CD4-positive, alpha-beta T cell (primary cell): ENCODE data around the gene HOXC9. TPM values are rescaled to one million over a fixed set of nuclear protein-coding genes. Genes with fewer than 3 reads are reported as not detected.
A peak's percentile ranks its signal among the peaks of the same experiment; 100 is the strongest.

Experiments
- ATAC-seq: fragments of 200-7000 bp; cut with Tn5 transposase; one replicate; pipeline ENCODE4 v1.10.0; 2022; ENCODE audit warnings: mild to moderate bottlenecking; ENCODE audit not compliant: poor library complexity
- CTCF ChIA-PET: fragments of 350-600 bp; sonication (Branson Sonifier 250); formaldehyde crosslinking; loops from one replicate; lab custom pipeline; 2021; ENCODE audit warnings: antibody characterized with exemption, inconsistent platforms; lab: Charles Lee
- POLR2A ChIA-PET: fragments of 350-600 bp; sonication (Branson Sonifier 250); formaldehyde crosslinking; loops from one replicate; lab custom pipeline; 2021; ENCODE audit warnings: antibody characterized with exemption, inconsistent platforms; lab: Charles Lee
- DNase-seq, 14 experiments: peaks; one replicate each; pipeline ENCODE4 v3.0.0-alpha.2; 2013 to 2020; ENCODE audit warnings: mixed read lengths in 2 of 14
- H3K27ac ChIP-seq, 2 donors: one replicate each; pipeline versions ENCODE4 v1.5.1 to v1.7.0; 2013; ENCODE audit warnings: low read length in 2 of 2, low read depth in 1 of 2, mild to moderate bottlenecking in 1 of 2
- H3K27me3 ChIP-seq, 2 experiments: 1 replicate in 1 of 2; 2 replicates in 1 of 2; pipeline versions ENCODE4 v1.6.1 to v1.7.0; 2013; ENCODE audit warnings: low read length in 2 of 2, control low read depth in 1 of 2, mild to moderate bottlenecking in 1 of 2, moderate library complexity in 1 of 2; ENCODE audit not compliant: insufficient read depth in 2 of 2, control insufficient read depth in 1 of 2
- H3K36me3 ChIP-seq: one replicate; pipeline ENCODE4 v1.6.1; 2013; ENCODE audit warnings: low read length, control low read depth; ENCODE audit not compliant: insufficient read depth
- H3K4me1 ChIP-seq: one replicate; pipeline ENCODE4 v1.6.1; 2013; ENCODE audit warnings: low read length, control low read depth; ENCODE audit not compliant: insufficient read depth
- H3K4me3 ChIP-seq: one replicate; pipeline ENCODE4 v1.5.1; 2013; ENCODE audit warnings: mild to moderate bottlenecking, low read length, moderate library complexity
- H3K9me3 ChIP-seq, 2 experiments: 1 replicate in 1 of 2; 2 replicates in 1 of 2; pipeline versions ENCODE4 v1.6.1 to v1.7.0; 2013; ENCODE audit warnings: low read length in 2 of 2, mild to moderate bottlenecking in 2 of 2, control low read depth in 1 of 2, moderate library complexity in 1 of 2; ENCODE audit not compliant: control insufficient read depth in 1 of 2, insufficient read depth in 1 of 2
- H3K27ac Mint-ChIP-seq: one replicate; pipeline ENCODE4 v1.8.0; 2020; ENCODE audit warnings: mixed read lengths
- H3K27me3 Mint-ChIP-seq: one replicate; pipeline ENCODE4 v1.8.0; 2021; ENCODE audit warnings: mixed read lengths
- H3K36me3 Mint-ChIP-seq: one replicate; pipeline ENCODE4 v1.8.0; 2021; ENCODE audit warnings: low read depth, mixed read lengths
- H3K4me1 Mint-ChIP-seq: one replicate; pipeline ENCODE4 v1.8.0; 2021; ENCODE audit warnings: low read depth, mixed read lengths
- H3K4me3 Mint-ChIP-seq: one replicate; pipeline ENCODE4 v1.8.0; 2020; ENCODE audit warnings: mild to moderate bottlenecking, mixed read lengths
- H3K9me3 Mint-ChIP-seq: one replicate; pipeline ENCODE4 v1.8.0; 2020; ENCODE audit warnings: mixed read lengths
- intact Hi-C, 2 experiments: fragments of 100-400 bp; cut with DNase I in 1 of 2; cut with micrococcal nuclease in 1 of 2; formaldehyde crosslinking; loops; one replicate each; pipeline versions ENCODE4 v1.15.1 to v1.9.0; 2023 to 2025; cut with DNase I, micrococcal nuclease
- total RNA-seq, 174 experiments: library from RNA in 2 of 174; stranded (reverse) in 2 of 174; gene quantifications; one replicate each; pipeline ENCODE4 v1.2.3 and lab custom pipeline; 2021 to 2026
- TF ChIP-seq, protein P1 (sequence below): fragments of 200-600 bp; IDR thresholded peaks from one replicate; pipeline ENCODE4 v1.8.0; 2022; ENCODE audit warnings: antibody characterized with exemption, mild to moderate bottlenecking

HOXC9 gene
- total RNA-seq, 2 experiments from 2014 or later, result not detected

DNA sequence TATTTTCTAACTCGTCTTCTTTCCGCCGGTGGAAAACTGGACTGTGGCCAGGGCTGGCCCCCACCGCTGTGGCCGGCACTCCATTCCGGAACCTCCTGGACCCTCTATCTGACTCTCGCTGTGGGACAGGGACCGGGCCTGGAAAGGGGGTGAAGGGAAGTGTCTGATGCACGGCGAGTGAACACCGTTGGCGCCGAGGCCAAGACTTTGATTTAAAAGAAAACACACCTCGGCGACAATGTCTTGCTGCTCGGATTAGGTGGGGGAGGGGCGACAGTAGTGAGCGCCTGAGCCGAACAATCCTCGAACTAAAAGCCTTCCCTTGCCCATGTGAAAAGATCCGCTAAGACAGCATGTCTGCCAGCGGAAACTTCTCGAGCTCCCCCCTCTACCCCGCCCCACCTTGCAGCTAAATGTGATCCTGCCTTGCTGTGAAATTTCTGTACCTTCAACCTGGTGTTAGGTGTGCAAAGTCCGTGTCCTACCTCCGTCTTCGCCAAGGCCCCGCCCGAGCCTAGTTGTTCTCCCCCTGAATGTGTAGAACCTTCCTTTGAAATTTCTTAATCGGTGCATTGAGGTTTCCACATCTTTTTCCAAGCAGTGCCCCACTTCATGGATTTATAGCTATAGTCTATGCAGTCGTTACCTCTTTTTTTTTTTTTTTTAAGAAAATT, 24.3 kb upstream of the HOXC9 start:
- TF ChIP-seq, protein P1, sequence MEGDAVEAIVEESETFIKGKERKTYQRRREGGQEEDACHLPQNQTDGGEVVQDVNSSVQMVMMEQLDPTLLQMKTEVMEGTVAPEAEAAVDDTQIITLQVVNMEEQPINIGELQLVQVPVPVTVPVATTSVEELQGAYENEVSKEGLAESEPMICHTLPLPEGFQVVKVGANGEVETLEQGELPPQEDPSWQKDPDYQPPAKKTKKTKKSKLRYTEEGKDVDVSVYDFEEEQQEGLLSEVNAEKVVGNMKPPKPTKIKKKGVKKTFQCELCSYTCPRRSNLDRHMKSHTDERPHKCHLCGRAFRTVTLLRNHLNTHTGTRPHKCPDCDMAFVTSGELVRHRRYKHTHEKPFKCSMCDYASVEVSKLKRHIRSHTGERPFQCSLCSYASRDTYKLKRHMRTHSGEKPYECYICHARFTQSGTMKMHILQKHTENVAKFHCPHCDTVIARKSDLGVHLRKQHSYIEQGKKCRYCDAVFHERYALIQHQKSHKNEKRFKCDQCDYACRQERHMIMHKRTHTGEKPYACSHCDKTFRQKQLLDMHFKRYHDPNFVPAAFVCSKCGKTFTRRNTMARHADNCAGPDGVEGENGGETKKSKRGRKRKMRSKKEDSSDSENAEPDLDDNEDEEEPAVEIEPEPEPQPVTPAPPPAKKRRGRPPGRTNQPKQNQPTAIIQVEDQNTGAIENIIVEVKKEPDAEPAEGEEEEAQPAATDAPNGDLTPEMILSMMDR, result no peak
- Histone ChIP-seq H3K36me3 (no peaks in the 10 kb centered on the region), H3K9me3 (peaks cover 0 to 46% of the 10 kb centered on the region in 2 experiments), H3K27ac (no peak overlapping the region), H3K27me3 (peaks cover 83 to 98% of the 10 kb centered on the region in 2 experiments), H3K4me3 (no peak overlapping the region), H3K4me1 (peaks cover 36% of the 10 kb centered on the region)
- ATAC-seq (no peak), DNase-seq (no peak)
- peak overlapping the region; percentile 70 for H3K4me3 Mint-ChIP-seq
- POLR2A ChIA-PET, result interaction anchor here (1.2 kb wide), 1 partner anchor 9 kb away, joined by 5 read pairs; no protein-coding TSS in a partner anchor
- CTCF ChIA-PET, result no interaction called here
- H3K9me3 Mint-ChIP-seq, result no peaks in the 10 kb centered on the region
- peaks cover 5% of the 10 kb centered on the region for H3K36me3 Mint-ChIP-seq
- no peak overlapping the region for H3K27ac Mint-ChIP-seq
- H3K27me3 Mint-ChIP-seq, result peaks cover 97% of the 10 kb centered on the region
- peaks cover 34% of the 10 kb centered on the region for H3K4me1 Mint-ChIP-seq
- intact Hi-C loops, result no loop called here

DNA sequence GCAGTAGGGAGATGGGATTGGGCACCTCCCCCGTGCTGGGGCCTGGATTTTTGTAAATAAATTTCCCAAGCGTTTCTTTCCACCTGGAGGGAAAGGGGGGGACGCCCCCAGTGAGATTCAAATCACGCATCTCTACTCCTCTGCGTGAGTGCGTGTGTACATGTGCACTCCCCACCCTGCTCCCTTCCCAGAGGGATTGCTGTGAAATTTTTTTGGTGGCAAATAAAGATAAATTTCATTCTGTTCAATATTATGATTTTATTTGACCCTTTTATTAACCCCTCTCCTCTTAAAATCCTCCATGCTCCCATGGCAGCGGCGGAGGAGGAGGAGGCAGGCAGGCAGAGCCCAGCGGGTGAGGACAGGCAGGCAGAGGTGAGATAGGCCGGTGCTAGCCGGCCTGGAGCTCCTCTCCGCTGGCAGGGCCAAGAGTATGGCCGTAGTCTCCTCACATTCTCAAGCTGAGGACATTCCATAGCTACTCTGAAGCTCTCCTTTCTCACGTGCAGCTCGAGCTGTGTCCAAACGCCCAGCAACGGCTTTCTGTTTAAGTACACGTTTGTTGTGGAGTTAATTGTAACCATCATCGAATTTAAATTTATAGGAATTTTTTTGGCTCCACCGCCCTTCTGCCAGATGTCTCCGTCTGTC, 23.7 kb upstream of the HOXC9 start:
- H3K4me1 ChIP-seq, result peaks cover 39% of the 10 kb centered on the region
- no peaks in the 10 kb centered on the region for H3K36me3 ChIP-seq
- peaks cover 0 to 44% of the 10 kb centered on the region in 2 experiments for H3K9me3 ChIP-seq
- peaks cover 82 to 98% of the 10 kb centered on the region in 2 experiments for H3K27me3 ChIP-seq
- intact Hi-C loops, result no loop called here
- Mint-ChIP-seq H3K27me3 (peaks cover 97% of the 10 kb centered on the region), H3K9me3 (no peaks in the 10 kb centered on the region), H3K4me3 (peak overlapping the region; percentile 26), H3K36me3 (peaks cover 5% of the 10 kb centered on the region), H3K27ac (no peak overlapping the region), H3K4me1 (peaks cover 34% of the 10 kb centered on the region)
- TF ChIP-seq, protein P1, result no peak
- DNase-seq (no peak), ATAC-seq (no peak)
- no peak overlapping the region for H3K27ac ChIP-seq
- H3K4me3 ChIP-seq, result no peak overlapping the region
- ChIA-PET POLR2A (interaction anchor here (1.2 kb wide), 1 partner anchor 10 kb away, joined by 5 read pairs; no protein-coding TSS in a partner anchor), CTCF (no interaction called here)

DNA sequence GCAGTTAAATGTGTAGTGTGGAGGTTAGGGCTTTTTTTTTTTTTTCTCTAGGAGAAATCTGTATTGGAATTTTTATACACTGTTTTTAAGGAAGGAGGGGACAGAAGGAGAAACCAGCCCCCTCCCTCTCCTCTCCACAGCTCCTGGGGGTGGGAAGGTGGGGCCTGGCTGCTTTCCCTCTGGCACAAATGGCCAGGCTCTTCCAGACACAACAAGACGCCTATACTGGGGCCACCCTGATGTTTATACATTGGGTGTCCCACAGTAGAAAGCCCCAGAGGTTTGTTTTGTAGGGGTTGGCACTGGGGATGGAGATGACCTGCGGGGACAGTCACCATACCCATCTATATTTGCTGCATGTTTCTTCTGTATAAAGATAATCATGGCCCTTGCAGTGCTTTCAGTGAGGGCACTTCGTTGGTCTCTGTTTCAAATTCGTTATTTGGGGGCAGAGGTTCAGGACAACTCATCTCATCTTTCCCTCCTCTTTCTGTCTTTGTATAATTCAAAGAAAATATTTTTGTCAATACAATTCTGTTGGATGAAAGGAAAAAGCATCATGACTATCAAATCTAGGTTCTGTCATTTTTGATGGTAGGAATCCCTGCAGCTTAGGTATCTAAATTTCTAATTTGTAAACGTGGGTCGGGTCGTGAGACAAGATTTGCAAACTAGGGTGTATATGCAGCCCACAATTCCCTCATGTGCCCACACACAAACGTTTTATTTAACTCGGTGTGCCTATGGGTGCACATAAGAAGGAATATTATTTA, 23.0 kb upstream of the HOXC9 start:
- ChIA-PET CTCF (interaction anchor here (1.4 kb wide), 1 partner anchor 28 kb away, joined by 3 read pairs; no protein-coding TSS in a partner anchor), POLR2A (no interaction called here)
- Histone ChIP-seq H3K27ac (no peak overlapping the region), H3K4me3 (no peak overlapping the region), H3K27me3 (peaks cover 81 to 98% of the 10 kb centered on the region in 2 experiments), H3K9me3 (peaks cover 0 to 49% of the 10 kb centered on the region in 2 experiments), H3K4me1 (peaks cover 39% of the 10 kb centered on the region), H3K36me3 (no peaks in the 10 kb centered on the region)
- H3K4me3 Mint-ChIP-seq, result peak overlapping the region; percentile 26
- no peak overlapping the region for H3K27ac Mint-ChIP-seq
- peaks cover 97% of the 10 kb centered on the region for H3K27me3 Mint-ChIP-seq
- DNase-seq (no peak), ATAC-seq (no peak)
- peaks cover 34% of the 10 kb centered on the region for H3K4me1 Mint-ChIP-seq
- intact Hi-C loops, result no loop called here
- TF ChIP-seq, protein P1, result no peak
- peaks cover 4% of the 10 kb centered on the region for H3K36me3 Mint-ChIP-seq
- H3K9me3 Mint-ChIP-seq, result no peaks in the 10 kb centered on the region
